Measurements from ENCODE around the gene VPS13A. TPM values are rescaled to one million over a fixed set of nuclear protein-coding genes. Genes with fewer than 3 reads are reported as not detected.
A peak's percentile ranks its signal among the peaks of the same experiment; 100 is the strongest.

VPS13A gene
- total and polyA plus RNA-seq, 4 donors = 2.4 to 45.1 (median 22.6) TPM

DNA sequence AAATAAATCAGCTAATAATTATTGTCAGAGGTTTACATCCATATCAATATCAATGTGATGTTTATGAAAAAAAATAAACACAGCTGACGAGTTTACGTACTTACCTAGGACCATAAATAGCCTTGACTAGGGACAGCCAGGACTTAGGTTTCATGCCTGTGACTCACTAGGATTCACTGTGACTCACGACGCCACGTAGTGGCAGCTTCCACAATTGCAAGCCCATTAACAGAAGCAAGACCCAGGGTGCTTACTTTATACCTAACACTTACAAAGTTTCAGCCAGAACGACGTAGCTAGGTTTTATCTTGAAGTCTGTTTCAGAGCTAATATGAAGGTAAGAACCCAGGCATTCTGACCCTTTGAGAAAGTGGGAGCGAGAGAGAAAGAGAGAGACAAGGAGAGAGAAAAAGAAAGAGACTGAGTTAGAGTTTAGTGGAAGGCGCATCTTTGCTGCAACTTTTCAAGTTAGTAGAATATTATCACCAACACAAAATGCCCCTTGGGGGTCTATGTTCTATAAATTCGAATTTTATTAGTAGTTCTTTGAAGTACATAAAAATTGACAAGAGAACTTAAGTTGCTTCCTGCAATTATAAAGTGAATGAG is 279.6 kb downstream of the VPS13A start (continued):
- TF ChIP-seq JUND (IDR thresholded peaks at IDR 0.05) = peak; percentile 60 to 77
- TF ChIP-seq NR2F2 (IDR thresholded peaks at IDR 0.05) = no peak

DNA sequence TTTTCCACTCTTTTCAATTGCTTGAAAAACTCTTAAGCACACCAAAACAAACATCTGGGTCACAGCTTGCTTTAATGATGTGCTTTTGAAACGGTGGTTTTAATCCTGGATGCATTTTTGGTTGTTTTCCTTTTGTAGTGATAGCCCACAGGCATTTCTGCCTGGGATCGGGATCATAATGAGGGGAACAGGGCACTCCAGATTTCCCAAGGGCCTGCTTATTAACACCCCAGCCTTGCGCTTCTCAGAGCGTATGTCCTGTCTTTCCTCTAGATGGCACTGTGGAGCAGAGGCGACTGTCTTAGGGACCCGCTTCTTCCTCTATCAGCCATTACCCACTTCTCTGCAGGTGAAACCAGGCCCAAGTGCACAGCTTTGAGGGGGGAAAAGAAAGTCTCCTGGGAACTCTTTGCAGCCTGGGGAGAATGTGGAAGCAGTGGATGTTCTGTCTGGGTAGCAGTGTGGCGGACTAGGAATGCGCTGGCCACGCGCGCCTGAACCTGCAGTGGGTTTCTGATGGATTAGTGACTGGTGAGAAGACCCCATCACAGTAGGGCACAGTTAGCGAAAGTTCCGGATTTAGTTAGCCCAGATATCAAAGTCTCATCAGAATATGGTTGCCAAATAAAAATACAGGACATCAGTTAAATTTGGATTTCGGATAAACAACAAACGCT is 280.7 kb downstream of the VPS13A start:
- no peak overlapping the region for H3K27ac ChIP-seq (ENCODE audit: low read depth in 1 of 2, low read length in 2 of 2)
- TF ChIP-seq, protein P1, sequence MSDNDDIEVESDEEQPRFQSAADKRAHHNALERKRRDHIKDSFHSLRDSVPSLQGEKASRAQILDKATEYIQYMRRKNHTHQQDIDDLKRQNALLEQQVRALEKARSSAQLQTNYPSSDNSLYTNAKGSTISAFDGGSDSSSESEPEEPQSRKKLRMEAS (IDR thresholded peaks at IDR 0.05) = no peak
- no peak for TF ChIP-seq FOXA1 (IDR thresholded peaks at IDR 0.05)
- peak; percentile 75 to 86 for TF ChIP-seq RAD21 (IDR thresholded peaks at IDR 0.05)
- peak; percentile 26 for TF ChIP-seq YY1 (IDR thresholded peaks at IDR 0.05)
- TF ChIP-seq, protein P2, sequence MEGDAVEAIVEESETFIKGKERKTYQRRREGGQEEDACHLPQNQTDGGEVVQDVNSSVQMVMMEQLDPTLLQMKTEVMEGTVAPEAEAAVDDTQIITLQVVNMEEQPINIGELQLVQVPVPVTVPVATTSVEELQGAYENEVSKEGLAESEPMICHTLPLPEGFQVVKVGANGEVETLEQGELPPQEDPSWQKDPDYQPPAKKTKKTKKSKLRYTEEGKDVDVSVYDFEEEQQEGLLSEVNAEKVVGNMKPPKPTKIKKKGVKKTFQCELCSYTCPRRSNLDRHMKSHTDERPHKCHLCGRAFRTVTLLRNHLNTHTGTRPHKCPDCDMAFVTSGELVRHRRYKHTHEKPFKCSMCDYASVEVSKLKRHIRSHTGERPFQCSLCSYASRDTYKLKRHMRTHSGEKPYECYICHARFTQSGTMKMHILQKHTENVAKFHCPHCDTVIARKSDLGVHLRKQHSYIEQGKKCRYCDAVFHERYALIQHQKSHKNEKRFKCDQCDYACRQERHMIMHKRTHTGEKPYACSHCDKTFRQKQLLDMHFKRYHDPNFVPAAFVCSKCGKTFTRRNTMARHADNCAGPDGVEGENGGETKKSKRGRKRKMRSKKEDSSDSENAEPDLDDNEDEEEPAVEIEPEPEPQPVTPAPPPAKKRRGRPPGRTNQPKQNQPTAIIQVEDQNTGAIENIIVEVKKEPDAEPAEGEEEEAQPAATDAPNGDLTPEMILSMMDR (IDR thresholded peaks at IDR 0.05; ENCODE audit: low read depth, low read length, missing input control) = peak; percentile 65
- H3K27me3 ChIP-seq (ENCODE audit: control insufficient read depth in 4 of 4, insufficient read depth in 4 of 4, low read length in 3 of 4) = no peaks in the 10 kb centered on the region
- no peaks in the 10 kb centered on the region for H3K9me3 ChIP-seq (ENCODE audit: control insufficient read depth in 4 of 4, low read length in 3 of 4)
- no peaks in the 10 kb centered on the region for H3K36me3 ChIP-seq (ENCODE audit: control insufficient read depth in 4 of 4, insufficient read depth in 3 of 4, low read depth in 1 of 4, low read length in 3 of 4)
- WGBS = 56% methylated on average over 15 of the region's 15 CpGs
- H3K4me3 ChIP-seq (ENCODE audit: low read depth in 1 of 3, low read length in 3 of 3) = no peak overlapping the region
- peaks cover 0 to 2% (median under 1%) of the 10 kb centered on the region in 4 donors for H3K4me1 ChIP-seq (ENCODE audit: control insufficient read depth in 4 of 4, insufficient read depth in 4 of 4, low read length in 3 of 4)
- H3K9ac ChIP-seq (ENCODE audit: low read depth in 1 of 2, low read length in 2 of 2) = no peak overlapping the region
- DNase-seq (ENCODE audit: low spot score) = peak; percentile 63

DNA sequence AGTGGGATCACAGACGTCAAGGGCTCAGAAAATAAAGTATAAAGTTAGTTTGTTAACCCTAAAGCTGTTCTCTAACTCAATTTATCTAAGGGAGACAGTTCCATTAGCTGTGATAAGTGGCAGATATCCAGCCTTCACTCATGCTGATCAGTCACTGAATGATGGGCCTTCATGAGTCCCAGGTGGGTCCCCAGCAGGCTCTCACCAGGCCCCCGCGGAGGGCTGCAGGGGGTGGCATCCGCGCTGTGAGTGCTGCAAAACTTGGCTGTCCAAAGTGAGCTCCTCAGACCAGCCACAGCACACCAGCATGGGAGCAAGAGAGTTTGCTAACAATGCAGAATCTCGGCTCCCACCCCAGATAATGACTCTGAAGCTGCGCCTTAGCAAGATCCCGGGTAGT is 283.6 kb downstream of the VPS13A start:
- no peak for TF ChIP-seq HNF4A (conservative IDR thresholded peaks at IDR 0.05)
- no peak for TF ChIP-seq NR2F2 (IDR thresholded peaks at IDR 0.05)
- TF ChIP-seq EGR1 (IDR thresholded peaks at IDR 0.05; ENCODE audit: low read depth in 2 of 2) = no peak
- no peaks in the 10 kb centered on the region for H3K36me3 ChIP-seq (ENCODE audit: control insufficient read depth in 4 of 4, insufficient read depth in 3 of 4, low read depth in 1 of 4, low read length in 3 of 4)
- no peak overlapping the region for H3K27ac ChIP-seq (ENCODE audit: low read depth in 1 of 2, low read length in 2 of 2)
- H3K4me1 ChIP-seq (ENCODE audit: control insufficient read depth in 4 of 4, insufficient read depth in 4 of 4, low read length in 3 of 4) = peaks cover 0 to 2% (median under 1%) of the 10 kb centered on the region in 4 donors
- H3K27me3 ChIP-seq (ENCODE audit: control insufficient read depth in 4 of 4, insufficient read depth in 4 of 4, low read length in 3 of 4) = no peaks in the 10 kb centered on the region
- H3K4me3 ChIP-seq (ENCODE audit: low read depth in 1 of 3, low read length in 3 of 3) = no peak overlapping the region
- no peaks in the 10 kb centered on the region for H3K9me3 ChIP-seq (ENCODE audit: control insufficient read depth in 4 of 4, low read length in 3 of 4)
- 79% methylated on average over 8 of the region's 8 CpGs for WGBS
- no peak for DNase-seq (ENCODE audit: low spot score)
- H3K9ac ChIP-seq (ENCODE audit: low read depth in 1 of 2, low read length in 2 of 2) = no peak overlapping the region

DNA sequence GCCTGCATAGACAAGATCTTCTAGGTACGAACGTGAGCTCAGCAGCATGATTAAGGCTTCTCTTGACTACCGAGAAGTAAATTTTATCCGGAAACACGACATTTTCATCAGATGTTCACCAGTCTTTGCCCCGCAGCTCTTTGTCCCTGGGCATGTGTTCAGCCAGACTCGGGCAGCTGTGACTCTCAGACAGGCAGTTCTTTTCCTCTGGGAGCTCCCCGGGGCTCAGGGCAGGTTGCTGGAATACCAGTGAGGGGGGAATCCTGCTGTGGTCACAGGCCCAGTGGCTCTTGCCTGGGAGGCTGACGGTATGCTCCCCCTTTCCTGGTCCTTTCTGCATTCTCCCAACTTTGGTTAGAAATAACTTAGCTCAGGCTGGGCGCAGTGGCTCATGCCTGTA is 284.7 kb downstream of the VPS13A start:
- Histone ChIP-seq H3K27ac (ENCODE audit: low read depth in 1 of 2, low read length in 2 of 2) (no peak overlapping the region), H3K9me3 (ENCODE audit: control insufficient read depth in 4 of 4, low read length in 3 of 4) (no peaks in the 10 kb centered on the region), H3K27me3 (ENCODE audit: control insufficient read depth in 4 of 4, insufficient read depth in 4 of 4, low read length in 3 of 4) (no peaks in the 10 kb centered on the region), H3K9ac (ENCODE audit: low read depth in 1 of 2, low read length in 2 of 2) (no peak overlapping the region), H3K36me3 (ENCODE audit: control insufficient read depth in 4 of 4, insufficient read depth in 3 of 4, low read depth in 1 of 4, low read length in 3 of 4) (no peaks in the 10 kb centered on the region), H3K4me1 (ENCODE audit: control insufficient read depth in 4 of 4, insufficient read depth in 4 of 4, low read length in 3 of 4) (peaks cover 0 to 2% (median under 1%) of the 10 kb centered on the region in 4 donors), H3K4me3 (ENCODE audit: low read depth in 1 of 3, low read length in 3 of 3) (no peak overlapping the region)
- 91% methylated on average over 10 of the region's 10 CpGs for WGBS
- no peak for DNase-seq (ENCODE audit: low spot score)
- TF ChIP-seq FOXA2 (IDR thresholded peaks at IDR 0.05) (no peak), HNF4A (conservative IDR thresholded peaks at IDR 0.05) (no peak), EGR1 (IDR thresholded peaks at IDR 0.05; ENCODE audit: low read depth in 2 of 2) (no peak), FOXA1 (IDR thresholded peaks at IDR 0.05) (no peak), HNF4G (IDR thresholded peaks at IDR 0.05) (no peak)
- TF ChIP-seq, protein P3, sequence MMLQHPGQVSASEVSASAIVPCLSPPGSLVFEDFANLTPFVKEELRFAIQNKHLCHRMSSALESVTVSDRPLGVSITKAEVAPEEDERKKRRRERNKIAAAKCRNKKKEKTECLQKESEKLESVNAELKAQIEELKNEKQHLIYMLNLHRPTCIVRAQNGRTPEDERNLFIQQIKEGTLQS (IDR thresholded peaks at IDR 0.05) = no peak
- TF ChIP-seq, protein P4, sequence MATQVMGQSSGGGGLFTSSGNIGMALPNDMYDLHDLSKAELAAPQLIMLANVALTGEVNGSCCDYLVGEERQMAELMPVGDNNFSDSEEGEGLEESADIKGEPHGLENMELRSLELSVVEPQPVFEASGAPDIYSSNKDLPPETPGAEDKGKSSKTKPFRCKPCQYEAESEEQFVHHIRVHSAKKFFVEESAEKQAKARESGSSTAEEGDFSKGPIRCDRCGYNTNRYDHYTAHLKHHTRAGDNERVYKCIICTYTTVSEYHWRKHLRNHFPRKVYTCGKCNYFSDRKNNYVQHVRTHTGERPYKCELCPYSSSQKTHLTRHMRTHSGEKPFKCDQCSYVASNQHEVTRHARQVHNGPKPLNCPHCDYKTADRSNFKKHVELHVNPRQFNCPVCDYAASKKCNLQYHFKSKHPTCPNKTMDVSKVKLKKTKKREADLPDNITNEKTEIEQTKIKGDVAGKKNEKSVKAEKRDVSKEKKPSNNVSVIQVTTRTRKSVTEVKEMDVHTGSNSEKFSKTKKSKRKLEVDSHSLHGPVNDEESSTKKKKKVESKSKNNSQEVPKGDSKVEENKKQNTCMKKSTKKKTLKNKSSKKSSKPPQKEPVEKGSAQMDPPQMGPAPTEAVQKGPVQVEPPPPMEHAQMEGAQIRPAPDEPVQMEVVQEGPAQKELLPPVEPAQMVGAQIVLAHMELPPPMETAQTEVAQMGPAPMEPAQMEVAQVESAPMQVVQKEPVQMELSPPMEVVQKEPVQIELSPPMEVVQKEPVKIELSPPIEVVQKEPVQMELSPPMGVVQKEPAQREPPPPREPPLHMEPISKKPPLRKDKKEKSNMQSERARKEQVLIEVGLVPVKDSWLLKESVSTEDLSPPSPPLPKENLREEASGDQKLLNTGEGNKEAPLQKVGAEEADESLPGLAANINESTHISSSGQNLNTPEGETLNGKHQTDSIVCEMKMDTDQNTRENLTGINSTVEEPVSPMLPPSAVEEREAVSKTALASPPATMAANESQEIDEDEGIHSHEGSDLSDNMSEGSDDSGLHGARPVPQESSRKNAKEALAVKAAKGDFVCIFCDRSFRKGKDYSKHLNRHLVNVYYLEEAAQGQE (IDR thresholded peaks at IDR 0.05) = no peak
- TF ChIP-seq, protein P2 (IDR thresholded peaks at IDR 0.05; ENCODE audit: low read depth, low read length, missing input control) = no peak
- TF ChIP-seq, protein P5, sequence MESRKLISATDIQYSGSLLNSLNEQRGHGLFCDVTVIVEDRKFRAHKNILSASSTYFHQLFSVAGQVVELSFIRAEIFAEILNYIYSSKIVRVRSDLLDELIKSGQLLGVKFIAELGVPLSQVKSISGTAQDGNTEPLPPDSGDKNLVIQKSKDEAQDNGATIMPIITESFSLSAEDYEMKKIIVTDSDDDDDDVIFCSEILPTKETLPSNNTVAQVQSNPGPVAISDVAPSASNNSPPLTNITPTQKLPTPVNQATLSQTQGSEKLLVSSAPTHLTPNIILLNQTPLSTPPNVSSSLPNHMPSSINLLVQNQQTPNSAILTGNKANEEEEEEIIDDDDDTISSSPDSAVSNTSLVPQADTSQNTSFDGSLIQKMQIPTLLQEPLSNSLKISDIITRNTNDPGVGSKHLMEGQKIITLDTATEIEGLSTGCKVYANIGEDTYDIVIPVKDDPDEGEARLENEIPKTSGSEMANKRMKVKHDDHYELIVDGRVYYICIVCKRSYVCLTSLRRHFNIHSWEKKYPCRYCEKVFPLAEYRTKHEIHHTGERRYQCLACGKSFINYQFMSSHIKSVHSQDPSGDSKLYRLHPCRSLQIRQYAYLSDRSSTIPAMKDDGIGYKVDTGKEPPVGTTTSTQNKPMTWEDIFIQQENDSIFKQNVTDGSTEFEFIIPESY (IDR thresholded peaks at IDR 0.05) = no peak

Measured in liver (tissue), 9 donors.